Natural killer cell (primary cell): ENCODE measurements around the gene TMEM203. TPM values are rescaled to one million over a fixed set of nuclear protein-coding genes. Genes with fewer than 3 reads are reported as not detected.

ENCODE experiments used
- ATAC-seq, 3 donors: fragments of 150-1000 bp in 2 of 3; fragments of 200-7000 bp in 1 of 3; cut with Tn5 transposase; 1 replicate in 1 of 3; 2 replicates in 2 of 3; pipeline ENCODE4 v1.10.0; 2021; ENCODE audit warnings: mild to moderate bottlenecking in 2 of 3, moderate library complexity in 2 of 3
- DNase-seq, 2 donors: peaks; one replicate each; pipeline versions ENCODE4 v3.0.0 to v3.0.0-alpha.2; 2013 to 2021; ENCODE audit warnings: mixed read lengths in 1 of 2
- H3K27ac ChIP-seq: one replicate; pipeline ENCODE4 v1.5.1; 2013; ENCODE audit warnings: mild to moderate bottlenecking, low read length
- H3K27me3 ChIP-seq: one replicate; pipeline ENCODE4 v1.6.1; 2013; ENCODE audit warnings: low read length; ENCODE audit not compliant: control insufficient read depth, insufficient read depth
- H3K36me3 ChIP-seq: one replicate; pipeline ENCODE4 v1.6.1; 2013; ENCODE audit warnings: low read length; ENCODE audit not compliant: control insufficient read depth, insufficient read depth
- H3K4me1 ChIP-seq: one replicate; pipeline ENCODE4 v1.6.1; 2013; ENCODE audit warnings: low read length; ENCODE audit not compliant: control insufficient read depth, insufficient read depth
- H3K4me3 ChIP-seq: one replicate; pipeline ENCODE4 v1.5.1; 2013; ENCODE audit warnings: low read length
- H3K9me3 ChIP-seq: one replicate; pipeline ENCODE4 v1.6.1; 2013; ENCODE audit warnings: low read length; ENCODE audit not compliant: control insufficient read depth, insufficient read depth
- H3K27ac Mint-ChIP-seq, 2 donors: one replicate each; pipeline ENCODE4 v1.8.0; 2022; ENCODE audit warnings: mild to moderate bottlenecking in 2 of 2, mixed read lengths in 2 of 2, moderate library complexity in 1 of 2
- H3K27me3 Mint-ChIP-seq, 2 donors: one replicate each; pipeline ENCODE4 v1.8.0; 2022; ENCODE audit warnings: low read depth in 2 of 2, mixed read lengths in 2 of 2
- H3K36me3 Mint-ChIP-seq: one replicate; pipeline ENCODE4 v1.8.0; 2022; ENCODE audit warnings: mixed read lengths
- H3K4me1 Mint-ChIP-seq, 2 donors: one replicate each; pipeline ENCODE4 v1.8.0; 2022; ENCODE audit warnings: mixed read lengths in 2 of 2
- H3K4me3 Mint-ChIP-seq: one replicate; pipeline ENCODE4 v1.8.0; 2022; ENCODE audit warnings: mild to moderate bottlenecking, moderate library complexity, mixed read lengths
- H3K9me3 Mint-ChIP-seq, 2 donors: one replicate each; pipeline ENCODE4 v1.8.0; 2022; ENCODE audit warnings: mixed read lengths in 2 of 2
- WGBS: methylation state at CpG from one replicate; pipeline ENCODE4 v1.1.7; 2013; ENCODE audit warnings: missing lambda C conversion rate; ENCODE audit not compliant: insufficient coverage; 5-methylcytosine and 5-hydroxymethylcytosine counted together
- intact Hi-C: fragments of 100-400 bp; cut with micrococcal nuclease; formaldehyde crosslinking; loops from one replicate; pipeline ENCODE4 v1.14.2; 2022
- total RNA-seq, 4 donors: library from RNA; stranded (reverse); fragments of 120-200 nt in 1 of 4; gene quantifications; one replicate each; pipeline versions ENCODE4 v1.2.3 to v1.2.4, GENCODE V29; 2013 to 2022
- TF ChIP-seq, protein P1 (sequence below): fragments of 200-600 bp; IDR thresholded peaks from one replicate; pipeline ENCODE4 v1.8.0; 2022; ENCODE audit warnings: antibody characterized with exemption

The TMEM203 gene
- total RNA-seq, 3 donors from 2014 or later (not counting 1 experiment from before 2014, with no cell fraction given) = 22.1 to 30.5 (median 27.1) TPM

- Mint-ChIP-seq H3K4me1 (peaks cover 5% of the 10 kb centered on the region in 2 donors), H3K4me3 (no peak overlapping the region), H3K9me3 (no peaks in the 10 kb centered on the region), H3K36me3 (no peaks in the 10 kb centered on the region), H3K27me3 (peaks cover 0 to 3% of the 10 kb centered on the region in 2 donors), H3K27ac (no peak overlapping the region)
- Histone ChIP-seq H3K4me3 (no peak overlapping the region), H3K36me3 (no peaks in the 10 kb centered on the region), H3K9me3 (no peaks in the 10 kb centered on the region), H3K4me1 (peaks cover 21% of the 10 kb centered on the region), H3K27me3 (peaks cover 9% of the 10 kb centered on the region), H3K27ac (no peak overlapping the region)
- TF ChIP-seq, protein P1, sequence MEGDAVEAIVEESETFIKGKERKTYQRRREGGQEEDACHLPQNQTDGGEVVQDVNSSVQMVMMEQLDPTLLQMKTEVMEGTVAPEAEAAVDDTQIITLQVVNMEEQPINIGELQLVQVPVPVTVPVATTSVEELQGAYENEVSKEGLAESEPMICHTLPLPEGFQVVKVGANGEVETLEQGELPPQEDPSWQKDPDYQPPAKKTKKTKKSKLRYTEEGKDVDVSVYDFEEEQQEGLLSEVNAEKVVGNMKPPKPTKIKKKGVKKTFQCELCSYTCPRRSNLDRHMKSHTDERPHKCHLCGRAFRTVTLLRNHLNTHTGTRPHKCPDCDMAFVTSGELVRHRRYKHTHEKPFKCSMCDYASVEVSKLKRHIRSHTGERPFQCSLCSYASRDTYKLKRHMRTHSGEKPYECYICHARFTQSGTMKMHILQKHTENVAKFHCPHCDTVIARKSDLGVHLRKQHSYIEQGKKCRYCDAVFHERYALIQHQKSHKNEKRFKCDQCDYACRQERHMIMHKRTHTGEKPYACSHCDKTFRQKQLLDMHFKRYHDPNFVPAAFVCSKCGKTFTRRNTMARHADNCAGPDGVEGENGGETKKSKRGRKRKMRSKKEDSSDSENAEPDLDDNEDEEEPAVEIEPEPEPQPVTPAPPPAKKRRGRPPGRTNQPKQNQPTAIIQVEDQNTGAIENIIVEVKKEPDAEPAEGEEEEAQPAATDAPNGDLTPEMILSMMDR = no peak
- 74% methylated on average over 29 of the region's 29 CpGs for WGBS
- ATAC-seq (no peak), DNase-seq (no peak)
- intact Hi-C loops = loop anchor here (5.0 kb wide), 2 partner anchors 111 to 181 kb away; partner anchors contain the start of gene NPDC1
Measured at GRCh38 chr9:137228506-137228967, 23.1 kb upstream of the TMEM203 start.

GRCh38 chr9:137227853-137228505 lies 22.5 kb upstream of the TMEM203 start:
- Histone ChIP-seq H3K27ac (no peak overlapping the region), H3K36me3 (no peaks in the 10 kb centered on the region), H3K4me3 (no peak overlapping the region), H3K4me1 (peaks cover 23% of the 10 kb centered on the region), H3K9me3 (no peaks in the 10 kb centered on the region), H3K27me3 (peaks cover 9% of the 10 kb centered on the region)
- TF ChIP-seq, protein P1 = no peak
- H3K9me3 Mint-ChIP-seq = no peaks in the 10 kb centered on the region
- peaks cover 0 to 3% of the 10 kb centered on the region in 2 donors for H3K27me3 Mint-ChIP-seq
- intact Hi-C loops = loop anchor here (5.0 kb wide), 2 partner anchors 111 to 181 kb away; partner anchors contain the start of gene NPDC1
- H3K36me3 Mint-ChIP-seq = no peaks in the 10 kb centered on the region
- no peak overlapping the region for H3K27ac Mint-ChIP-seq
- H3K4me3 Mint-ChIP-seq = no peak overlapping the region
- H3K4me1 Mint-ChIP-seq = peaks cover 5 to 8% of the 10 kb centered on the region in 2 donors
- 48% methylated on average over 17 of the region's 18 CpGs for WGBS
- ATAC-seq (no peak), DNase-seq (no peak)

- Mint-ChIP-seq H3K36me3 (no peaks in the 10 kb centered on the region), H3K27me3 (peaks cover 0 to 3% of the 10 kb centered on the region in 2 donors), H3K4me1 (peaks cover 5 to 11% of the 10 kb centered on the region in 2 donors), H3K9me3 (no peaks in the 10 kb centered on the region), H3K4me3 (no peak within 1 kb of the TSS), H3K27ac (no peak within 1 kb of the TSS)
- Histone ChIP-seq H3K36me3 (no peaks in the 10 kb centered on the region), H3K9me3 (no peaks in the 10 kb centered on the region), H3K27me3 (peaks cover 9% of the 10 kb centered on the region), H3K27ac (no peak within 1 kb of the TSS), H3K4me3 (no peak within 1 kb of the TSS), H3K4me1 (peaks cover 30% of the 10 kb centered on the region)
- intact Hi-C loops = loop anchor here (5.0 kb wide), 2 partner anchors 110 to 180 kb away; partner anchors contain the start of gene NPDC1
- 48% methylated on average over 25 of the region's 25 CpGs for WGBS
- ATAC-seq (peak; percentile 21 to 41 (median 30)), DNase-seq (peak; percentile 72 to 90)
- TF ChIP-seq, protein P1 = peak; percentile 70
Measured at GRCh38 chr9:137227054-137227852, 21.8 kb upstream of the TMEM203 start, which contains the start of gene RNF224. TSS of gene RNF224 (plus strand) at chr9:137227502. CDS start at chr9:137228336, 834 bp downstream.
